Endothelial cell of umbilical vein (primary cell): Measurements from ENCODE around the gene PSME3IP1. TPM values are rescaled to one million over a fixed set of nuclear protein-coding genes. Genes with fewer than 3 reads are reported as not detected.

Source experiments
- BruUV-seq: library from RNA; stranded (reverse); fragments of 400-500 nt; replicated peaks from 2 replicates; lab custom pipeline; 2021; lab: Mats Ljungman, UMichigan
- CTCF ChIA-PET: fragments of 300-600, 350-600 bp; sonication (Branson Sonifier 250); formaldehyde crosslinking; loops from one replicate; lab custom pipeline; 2021; ENCODE audit warnings: antibody characterized with exemption, inconsistent platforms; lab: Charles Lee
- POLR2A ChIA-PET: fragments of 300-600, 350-600 bp; sonication (Branson Sonifier 250); formaldehyde crosslinking; loops from one replicate; lab custom pipeline; 2021; ENCODE audit warnings: antibody characterized with exemption, inconsistent platforms; lab: Charles Lee
- DNase-seq: peaks from one replicate; pipeline ENCODE4 v3.0.0-alpha.2; 2011; ENCODE audit warnings: low read depth, low spot score
- FAIRE-seq: peaks from 2 replicates; lab custom pipeline; 2011; peaks lifted over from hg19 to GRCh38; lab: Jason Lieb, UNC
- H2AFZ ChIP-seq: 2 replicates; pipeline ENCODE4 v1.6.0; 2012; ENCODE audit warnings: low read depth, low read length, control low read depth, inconsistent platforms
- H3K27ac ChIP-seq: 2 replicates; pipeline ENCODE4 v1.5.1; 2011; ENCODE audit warnings: low read depth, mild to moderate bottlenecking, control low read depth, low read length, moderate library complexity; ENCODE audit not compliant: insufficient read depth
- H3K27me3 ChIP-seq, 2 experiments: 2 replicates each; pipeline versions ENCODE4 v1.6.0 to v1.6.1; 2011; ENCODE audit warnings: low read length in 2 of 2, mixed read lengths in 1 of 2; ENCODE audit not compliant: control insufficient read depth in 2 of 2, insufficient read depth in 2 of 2
- H3K36me3 ChIP-seq, 2 experiments: 2 replicates in 1 of 2; 3 replicates in 1 of 2; pipeline ENCODE4 v1.5.1; 2011; ENCODE audit warnings: low read length in 2 of 2, mild to moderate bottlenecking in 1 of 2, moderate library complexity in 1 of 2; ENCODE audit not compliant: control insufficient read depth in 2 of 2, insufficient read depth in 2 of 2; ENCODE audit errors: extremely low read depth in 1 of 2
- H3K4me1 ChIP-seq: 3 replicates; pipeline ENCODE4 v1.5.1; 2011; ENCODE audit warnings: mild to moderate bottlenecking, low read length; ENCODE audit not compliant: control insufficient read depth, insufficient read depth; ENCODE audit errors: extremely low read depth
- H3K4me2 ChIP-seq: 2 replicates; pipeline ENCODE4 v1.6.1; 2011; ENCODE audit warnings: low read length, control low read depth, mixed read lengths; ENCODE audit not compliant: insufficient read depth
- H3K4me3 ChIP-seq, 3 experiments: fragments of 200-600 bp in 1 of 3; sonication (generic), shearing (Covaris generic) in 1 of 3; replicated peaks in 1 of 3; 2 replicates each; pipeline ENCODE4 v1.5.1; 2011 to 2016; ENCODE audit warnings: control low read depth in 3 of 3, low read length in 3 of 3, mild to moderate bottlenecking in 2 of 3, inconsistent platforms in 1 of 3, low read depth in 1 of 3, moderate library complexity in 1 of 3; ENCODE audit not compliant: insufficient read depth in 1 of 3
- H3K79me2 ChIP-seq: 2 replicates; pipeline ENCODE4 v1.6.0; 2012; ENCODE audit warnings: low read length, inconsistent platforms; ENCODE audit not compliant: control insufficient read depth, insufficient read depth
- H3K9ac ChIP-seq: replicated peaks from 2 replicates; pipeline ENCODE3; 2011; ENCODE audit warnings: low read length, control low read depth; ENCODE audit not compliant: insufficient read depth; ENCODE audit errors: extremely low read depth
- H3K9me1 ChIP-seq: replicated peaks from 3 replicates; pipeline ENCODE4 v1.6.0; 2011; ENCODE audit warnings: mild to moderate bottlenecking, low read length; ENCODE audit not compliant: control insufficient read depth, insufficient read depth; ENCODE audit errors: extremely low read depth
- H3K9me3 ChIP-seq: replicated peaks from 2 replicates; pipeline ENCODE4 v1.5.1; 2012; ENCODE audit warnings: low read length, inconsistent platforms; ENCODE audit not compliant: control insufficient read depth, insufficient read depth
- H4K20me1 ChIP-seq: replicated peaks from 2 replicates; pipeline ENCODE3; 2011; ENCODE audit warnings: mild to moderate bottlenecking, low read length; ENCODE audit not compliant: control insufficient read depth, insufficient read depth; ENCODE audit errors: extremely low read depth
- EZH2 ChIP-seq: IDR thresholded peaks from 2 replicates; pipeline ENCODE4 v1.6.1; 2012; ENCODE audit warnings: borderline replicate concordance, low read depth, mild to moderate bottlenecking, moderate library complexity, low read length, inconsistent platforms; ENCODE audit not compliant: severe bottlenecking
- FOS ChIP-seq: IDR thresholded peaks from 2 replicates; pipeline ENCODE4 v1.6.1; 2011; ENCODE audit warnings: mild to moderate bottlenecking, low read length, moderate library complexity, borderline replicate concordance; ENCODE audit not compliant: insufficient read depth
- JUN ChIP-seq: IDR thresholded peaks from 2 replicates; pipeline ENCODE4 v1.6.1; 2011; ENCODE audit warnings: borderline replicate concordance, low read depth; ENCODE audit not compliant: insufficient read length, insufficient read depth
- MAX ChIP-seq: IDR thresholded peaks from 2 replicates; pipeline ENCODE4 v1.6.1; 2011; ENCODE audit not compliant: insufficient read depth, insufficient read length
- MYC ChIP-seq: IDR thresholded peaks from one replicate; pipeline ENCODE4 v1.6.1; 2011; ENCODE audit warnings: mild to moderate bottlenecking, low read depth, low read length
- POLR2A ChIP-seq: IDR thresholded peaks from 2 replicates; pipeline ENCODE4 v1.6.1; 2012; ENCODE audit warnings: low read depth, mild to moderate bottlenecking, control low read depth, low read length
- dilution Hi-C: fragments of 300-500 bp; cut with MboI; formaldehyde crosslinking; loops from one replicate; pipeline ENCODE4 v1.15.0; 2019; ENCODE audit warnings: low sequenced_read_pairs; ENCODE audit not compliant: extremely low pct_ligation_motif_present
- intact Hi-C: fragments of 100-400 bp; cut with micrococcal nuclease; formaldehyde crosslinking; loops from one replicate; pipeline ENCODE4 v1.10.0; 2022
- polyA plus RNA-seq, 4 experiments: library from polyadenylated mRNA; depleted of rRNA in 3 of 4; stranded (reverse) in 3 of 4; unstranded in 1 of 4; fragments of >200 nt; gene quantifications; 2 replicates each; pipeline versions ENCODE4 v1.2.1 to v1.2.3, GENCODE V29; 2011 to 2012; ENCODE audit warnings: missing spikeins in 1 of 4
- total RNA-seq: library from RNA; stranded (reverse); gene quantifications from 2 replicates; pipeline ENCODE4 v1.2.3, GENCODE V29; 2021

The PSME3IP1 gene
- total and polyA plus RNA-seq, 2 donors (not counting 3 experiments of a cell fraction or from before 2014, with no cell fraction given): 86.2 to 91.8 TPM

- no peak for DNase-seq
- TF ChIP-seq MYC: no peak
- TF ChIP-seq POLR2A: no peak
- TF ChIP-seq JUN: no peak
- no peak for TF ChIP-seq FOS
- no peaks in the 10 kb centered on the region for H3K4me1 ChIP-seq
- H3K4me3 ChIP-seq: no peak overlapping the region
- no peak overlapping the region for H3K9ac ChIP-seq
- ChIA-PET CTCF (interaction anchor here (0.8 to 5.7 kb wide), 3 partner anchors 74 to 84 kb away, joined by 3 to 71 read pairs (median 4); partner anchors contain the start of gene CPNE2), POLR2A (no interaction called here)
- intact Hi-C loops (no loop called here), dilution Hi-C loops (no loop called here)
- no peak overlapping the region for H2AFZ ChIP-seq
- H3K27me3 ChIP-seq: no peaks in the 10 kb centered on the region
- FAIRE-seq: no peak
- no peak overlapping the region for H3K27ac ChIP-seq
- H3K4me2 ChIP-seq: no peak overlapping the region
- no peaks in the 10 kb centered on the region for H3K9me3 ChIP-seq
- no TSS peak for BruUV-seq
- no peaks in the 10 kb centered on the region for H4K20me1 ChIP-seq
- H3K79me2 ChIP-seq: no peaks in the 10 kb centered on the region
- H3K36me3 ChIP-seq: peaks cover 5 to 12% of the 10 kb centered on the region in 2 experiments
- no peaks in the 10 kb centered on the region for H3K9me1 ChIP-seq
Measured at GRCh38 chr16:57166451-57166850, 19.4 kb downstream of the PSME3IP1 start.

- Histone ChIP-seq H3K4me2 (no peak overlapping the region), H3K27ac (no peak overlapping the region), H3K9ac (no peak overlapping the region), H3K4me1 (no peaks in the 10 kb centered on the region), H3K9me1 (no peaks in the 10 kb centered on the region), H2AFZ (no peak overlapping the region), H3K79me2 (no peaks in the 10 kb centered on the region), H4K20me1 (no peaks in the 10 kb centered on the region), H3K36me3 (peaks cover 3 to 9% of the 10 kb centered on the region in 2 experiments), H3K4me3 (no peak overlapping the region), H3K9me3 (no peaks in the 10 kb centered on the region), H3K27me3 (no peaks in the 10 kb centered on the region)
- no TSS peak for BruUV-seq
- intact Hi-C loops: no loop called here
- TF ChIP-seq MYC (no peak), EZH2 (no peak), JUN (no peak), MAX (no peak)
- ChIA-PET POLR2A (no interaction called here), CTCF (interaction anchor here (5.7 kb wide), 1 partner anchor 73 kb away, joined by 71 read pairs; the partner anchor contains the start of gene CPNE2)
- FAIRE-seq (no peak), DNase-seq (no peak)
- dilution Hi-C loops: no loop called here
Measured at GRCh38 chr16:57165938-57166337, 19.9 kb downstream of the PSME3IP1 start.
